ENCODE results near the gene RPL32.
A peak's percentile ranks its signal among the peaks of the same experiment; 100 is the strongest.
"Not testable (repeated sequence)": the region's sequence is repeated elsewhere in the genome, so short reads cannot be mapped to it uniquely, and the experiment has no call there.

RPL32 gene

DNA sequence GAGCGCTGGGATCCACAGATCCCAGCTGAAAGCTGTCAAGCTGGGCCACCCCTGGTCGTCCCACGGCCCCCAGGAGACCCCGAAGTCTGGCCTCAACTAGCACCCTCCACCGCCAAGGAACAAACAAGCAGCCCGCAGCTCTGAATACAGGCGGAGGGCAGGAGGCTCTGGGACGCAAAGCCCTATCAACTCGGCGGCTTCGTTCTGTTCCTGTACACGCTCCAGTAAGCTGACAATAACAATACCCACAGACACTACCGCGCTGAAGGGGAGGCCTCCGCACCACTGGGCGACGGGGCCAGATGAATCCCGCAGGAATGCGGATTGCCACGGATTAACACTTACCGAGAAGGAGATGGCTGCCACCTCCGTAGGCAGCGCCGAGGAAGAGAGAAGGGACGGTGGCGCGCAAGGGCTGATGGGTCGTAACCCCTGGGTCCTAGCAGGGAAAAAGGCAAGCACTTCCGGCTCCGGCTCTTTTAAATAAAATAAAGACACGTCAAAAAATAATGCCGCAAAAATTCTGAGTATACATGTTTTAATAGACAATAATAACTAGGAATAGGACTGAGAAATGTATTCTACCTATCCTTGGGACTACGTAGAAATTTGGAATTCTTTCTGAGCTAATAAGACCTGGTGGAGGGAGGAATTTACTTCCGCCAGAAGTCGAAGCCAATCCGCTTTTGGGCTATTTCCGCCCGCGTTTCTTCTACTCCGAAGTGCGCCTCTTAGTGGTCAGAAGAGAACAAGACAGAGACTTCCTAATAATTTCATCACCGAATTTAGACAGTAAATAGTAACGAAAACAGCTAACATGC, at the start of gene RPL32:
RPL32 (minus strand) TSS at position 417 of the 821 bp plus-strand sequence. CDS start 1,328 bp downstream, outside the sequence.
- ATAC-seq: peak; percentile 86

DNA sequence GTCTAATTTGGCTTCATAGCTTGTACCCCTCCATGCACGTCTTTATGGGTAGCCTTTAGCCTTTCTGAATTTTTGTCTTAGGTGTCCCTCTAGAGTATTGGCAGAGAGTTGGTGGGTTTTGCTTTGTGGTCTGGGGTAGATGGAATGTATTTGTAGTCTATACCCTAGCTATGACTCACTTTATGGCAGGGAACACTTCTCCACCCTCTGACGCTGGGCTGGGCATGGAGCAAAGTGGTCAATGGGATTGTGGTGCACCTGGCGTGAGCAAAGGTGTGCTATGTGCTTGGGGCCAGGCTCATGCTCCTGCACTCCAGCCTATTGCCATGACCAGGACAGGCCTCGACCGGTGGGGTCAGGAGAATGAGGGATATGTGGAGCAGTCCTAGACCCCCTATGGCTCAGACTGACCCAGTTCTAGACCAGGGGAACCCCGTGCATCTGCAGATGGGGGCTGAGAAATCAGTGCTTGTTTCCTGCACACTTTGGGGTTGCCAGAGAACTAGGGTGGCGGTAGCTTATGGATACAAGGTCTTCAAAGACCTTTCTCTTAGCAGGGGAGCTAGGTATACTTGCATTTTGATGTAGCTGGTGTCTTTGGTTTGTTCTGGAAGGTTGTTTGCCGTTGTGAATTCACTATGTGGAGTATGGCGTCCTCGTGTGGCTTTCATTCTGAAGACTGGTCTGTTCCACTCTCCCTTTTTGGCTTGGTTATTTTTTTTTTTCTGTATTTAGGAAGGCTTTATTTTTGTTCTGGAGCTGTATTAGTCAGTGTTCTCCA, 49.4 kb upstream of the RPL32 start:
- ATAC-seq (no peak), DNase-seq (no peak)

More for the DNA sequence above, at the start of gene RPL32:
- peak; percentile 82 for DNase-seq

DNA sequence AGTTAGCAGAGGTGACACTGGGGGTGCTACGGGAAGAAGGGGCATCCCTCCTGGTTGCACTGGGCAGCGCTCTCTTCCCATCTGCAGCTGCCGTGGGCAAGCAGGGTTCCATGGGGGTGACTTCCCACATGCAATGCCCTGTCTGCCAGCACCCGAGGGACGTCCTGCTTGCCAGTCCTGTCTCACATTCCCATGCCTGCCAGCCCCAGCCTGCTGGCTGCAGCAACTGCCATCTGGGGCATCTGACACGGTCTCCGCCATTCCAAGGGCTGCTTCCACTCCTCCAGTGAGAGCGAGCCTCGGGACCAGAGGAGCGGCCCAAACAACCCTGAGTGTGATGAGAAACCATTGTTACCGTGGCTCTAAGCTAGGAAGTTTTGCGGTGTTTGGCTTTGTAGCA, 45.4 kb upstream of the RPL32 start:
- DNase-seq: no peak
- no peak for ATAC-seq

DNA sequence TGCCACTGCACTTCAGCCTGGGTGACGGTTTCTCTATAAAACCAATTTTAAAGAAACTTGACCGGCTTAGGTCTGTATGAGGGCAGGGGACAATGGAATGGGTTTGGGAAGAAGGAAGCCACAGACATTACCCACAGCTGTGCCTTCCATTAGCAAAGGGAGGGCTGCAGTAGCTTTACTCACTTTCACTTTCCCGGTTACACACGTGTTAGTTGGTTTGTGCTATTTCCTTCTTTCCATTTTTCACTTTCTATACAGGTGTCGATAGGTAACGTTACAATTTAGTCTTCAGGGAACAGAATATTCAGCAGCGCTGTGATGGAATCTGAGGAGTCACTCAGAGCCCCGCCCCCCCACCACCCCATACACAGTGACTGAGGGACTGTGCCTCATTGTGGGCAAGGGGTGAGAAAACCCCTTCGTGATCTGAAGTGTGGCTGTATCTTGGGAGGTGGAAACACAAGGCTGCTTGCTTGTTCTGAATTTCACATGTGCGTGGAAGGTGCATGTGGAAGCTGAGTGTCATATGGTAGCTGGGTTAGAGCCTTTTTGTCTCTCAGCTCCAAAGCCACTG, 44.8 kb upstream of the RPL32 start:
- peak; percentile 72 for ATAC-seq
- peak; percentile 18 for DNase-seq

DNA sequence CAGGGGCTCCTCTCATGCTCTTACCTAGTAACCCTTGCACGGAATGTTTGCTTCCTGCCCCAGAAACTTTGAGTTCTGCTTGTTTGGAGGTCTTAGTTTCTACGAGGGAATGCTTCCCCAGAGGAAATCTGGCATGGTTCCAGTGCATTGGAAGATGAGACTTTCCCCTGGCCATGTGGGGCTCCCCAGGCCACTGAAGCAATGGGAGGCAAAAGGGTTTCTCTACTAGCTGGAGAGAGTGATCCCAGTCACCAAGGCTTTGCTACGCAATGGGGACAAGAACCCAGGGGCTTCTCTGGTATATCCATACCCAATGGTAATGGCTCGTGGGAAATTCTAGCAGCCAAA, 44.2 kb upstream of the RPL32 start:
- DNase-seq (no peak), ATAC-seq (no peak)

DNA sequence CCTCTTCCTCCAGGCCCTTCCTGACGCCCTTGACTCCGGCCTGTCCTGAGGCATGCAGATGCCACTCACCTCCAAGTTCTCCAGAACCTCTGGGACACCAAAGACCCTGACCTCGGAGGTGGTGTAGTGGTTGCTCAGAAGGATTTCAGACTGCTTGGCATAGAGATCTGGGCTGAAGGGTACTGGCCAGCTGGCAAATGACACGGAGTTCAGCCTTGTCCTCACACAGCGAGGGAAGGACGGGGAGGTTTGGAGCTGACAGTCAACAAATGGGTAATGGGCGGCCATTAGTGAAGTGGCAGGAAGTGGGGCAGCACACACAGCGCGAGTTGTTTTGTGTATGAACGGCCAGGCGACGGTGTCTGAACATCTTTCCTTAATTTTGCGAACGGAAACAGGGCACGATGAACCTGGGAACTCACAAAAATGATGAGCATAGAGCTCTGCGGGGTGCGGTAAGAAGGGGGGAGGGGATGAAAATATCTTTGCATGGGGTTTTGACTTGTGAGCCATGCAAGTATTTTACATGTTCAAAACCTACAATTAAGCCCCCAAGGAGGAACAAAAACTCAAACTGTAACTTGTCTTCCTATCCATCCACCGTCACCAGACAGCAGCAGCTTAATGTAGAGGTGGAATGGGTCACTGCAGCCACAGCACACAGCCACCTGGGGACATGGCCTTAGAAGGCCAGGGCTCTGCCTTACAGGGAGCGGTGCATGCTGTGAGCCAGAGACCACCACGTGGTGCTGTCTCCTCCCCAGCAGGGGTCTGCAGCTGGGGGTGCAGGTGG, 43.6 kb upstream of the RPL32 start:
- ATAC-seq: no peak
- no peak for DNase-seq

DNA sequence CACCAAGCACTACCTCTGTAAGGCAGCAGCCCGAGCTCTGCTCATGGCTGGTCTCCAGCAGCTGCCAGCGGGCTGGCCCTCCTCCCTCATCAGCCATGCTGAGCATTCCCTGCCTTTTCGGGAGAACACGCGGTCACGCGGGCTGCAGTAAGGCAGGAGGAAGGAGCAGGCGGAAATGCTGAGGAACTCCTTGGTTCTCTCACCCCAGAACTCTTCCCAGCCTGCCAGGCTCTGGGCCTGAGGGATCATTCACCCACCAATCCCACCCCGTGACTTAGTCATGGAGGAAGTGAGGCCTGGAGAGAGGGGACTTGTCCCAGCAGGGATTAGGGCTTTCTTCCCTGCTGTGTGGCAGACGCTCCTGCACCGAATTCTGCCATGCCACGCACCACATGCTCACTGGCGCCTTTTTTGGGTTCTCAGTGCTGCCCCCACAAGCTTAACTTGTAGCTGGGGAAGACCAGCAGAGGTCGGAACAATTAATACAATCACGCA, 42.9 kb upstream of the RPL32 start:
- DNase-seq (no peak), ATAC-seq (no peak)

DNA sequence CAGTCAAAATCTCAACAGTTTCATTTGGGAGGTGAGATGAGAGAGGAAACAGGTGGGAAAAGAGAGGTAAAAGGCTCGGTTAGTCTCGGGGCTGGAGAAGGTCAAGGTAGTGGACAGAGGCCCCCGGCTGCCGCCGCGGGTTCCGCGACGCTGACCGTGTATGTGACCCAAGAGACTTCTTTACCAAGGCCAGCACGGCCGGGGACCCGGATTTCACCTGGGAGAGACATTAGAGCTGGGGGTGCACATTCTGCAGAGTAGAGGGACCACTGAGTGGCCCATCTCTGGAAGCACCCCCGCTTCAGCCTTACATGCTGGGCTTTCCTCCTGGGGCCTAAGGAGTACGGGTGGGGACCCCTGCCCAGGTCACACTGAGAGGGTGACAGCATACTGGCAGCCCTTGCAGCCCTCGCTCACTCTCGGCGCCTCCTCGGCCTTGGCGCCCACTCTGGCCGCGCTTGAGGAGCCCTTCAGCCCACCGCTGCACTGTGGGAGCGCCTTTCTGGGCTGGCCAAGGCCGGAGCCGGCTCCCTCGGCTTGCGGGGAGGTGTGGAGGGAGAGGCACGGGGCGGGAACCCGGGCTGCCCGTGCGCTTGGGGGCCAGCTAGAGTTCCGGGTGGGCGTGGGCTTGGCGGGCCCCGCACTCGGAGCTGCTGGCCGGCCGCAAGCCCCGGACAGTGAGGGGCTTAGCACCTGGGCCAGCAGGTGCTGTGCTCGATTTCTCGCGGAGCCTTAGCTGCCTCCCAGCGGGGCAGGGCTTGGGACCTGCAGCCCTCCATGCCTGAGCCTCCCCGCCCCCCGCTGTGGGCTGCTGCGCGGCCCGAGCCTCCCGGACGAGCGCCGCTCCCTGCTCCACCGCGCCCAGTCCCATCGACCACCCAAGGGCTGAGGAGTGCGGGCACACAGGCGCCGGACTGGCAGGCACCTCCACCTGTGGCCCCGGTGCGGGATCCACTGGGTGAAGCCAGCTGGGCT, 41.3 kb upstream of the RPL32 start:
- no peak for DNase-seq
- ATAC-seq: no peak

DNA sequence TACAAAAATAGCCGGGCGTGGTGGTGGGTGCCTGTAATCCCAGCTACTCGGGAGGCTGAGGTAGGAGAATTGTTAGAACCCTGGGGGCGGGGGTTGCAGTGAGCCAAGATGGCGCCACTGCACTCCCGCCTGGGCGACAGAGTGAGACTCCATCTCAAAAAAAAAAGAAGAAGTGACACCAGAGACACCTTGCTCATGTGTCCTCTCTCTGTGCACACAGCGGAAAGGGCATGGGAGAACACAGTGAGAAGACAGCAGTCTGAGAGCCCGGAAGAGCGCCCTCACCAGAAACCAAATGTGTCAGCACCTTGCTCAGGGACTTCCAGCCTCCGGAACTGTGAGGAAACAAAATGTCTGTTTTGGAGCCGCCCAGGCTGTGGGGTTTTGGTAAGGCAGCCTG, 40.5 kb upstream of the RPL32 start:
- ATAC-seq, DNase-seq: not testable (repeated sequence)

DNA sequence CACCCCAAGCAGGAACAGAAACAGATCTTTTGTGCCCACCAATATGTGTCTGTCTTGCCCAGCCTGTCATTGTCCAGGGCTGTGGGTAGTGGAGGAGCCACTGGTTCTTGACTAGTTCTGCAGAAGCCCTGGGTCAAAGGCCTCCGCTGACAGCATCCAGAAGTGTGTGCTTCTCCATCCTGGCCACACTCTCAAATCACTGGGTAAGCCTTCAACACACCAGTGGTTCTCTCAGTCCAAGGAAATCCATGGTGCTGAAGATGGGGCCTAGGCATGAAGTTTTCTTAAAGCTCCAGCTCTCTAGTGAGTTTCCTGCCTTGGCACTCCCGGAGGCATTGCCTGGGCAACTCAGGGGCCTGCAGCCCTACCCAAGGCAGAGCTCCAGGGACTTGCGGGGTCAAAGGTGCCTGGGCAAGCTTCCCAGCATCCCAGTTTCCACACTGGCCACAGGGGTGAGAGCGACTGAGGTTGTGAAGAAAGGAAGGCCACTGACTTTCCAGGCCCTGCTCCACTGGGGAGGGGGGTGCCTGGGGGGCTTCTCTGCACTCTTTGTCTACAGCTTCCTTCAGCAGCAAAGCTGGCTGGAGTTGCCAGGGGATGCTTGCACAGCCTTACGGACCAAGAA, 37.9 kb upstream of the RPL32 start:
- ATAC-seq (no peak), DNase-seq (no peak)

DNA sequence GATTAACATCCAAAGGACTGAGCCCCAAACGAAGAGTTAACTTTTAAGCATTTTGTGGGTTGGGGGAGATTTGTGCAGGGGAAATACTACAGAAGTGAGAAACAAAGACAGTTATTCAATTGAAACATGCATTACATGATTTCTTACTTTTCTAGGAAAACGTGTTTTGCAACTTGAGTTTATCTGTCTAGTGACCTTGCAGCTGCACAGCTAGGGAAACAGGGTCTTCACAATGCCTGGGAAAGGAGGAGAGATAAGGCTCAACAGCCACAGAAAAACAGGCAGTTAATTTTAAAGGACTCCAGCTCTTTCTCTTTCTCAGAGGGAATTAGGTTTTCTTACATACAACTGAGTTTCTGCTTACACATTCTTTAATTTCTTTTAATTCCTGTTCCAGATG, 37.4 kb upstream of the RPL32 start:
- DNase-seq, ATAC-seq: not testable (repeated sequence)

DNA sequence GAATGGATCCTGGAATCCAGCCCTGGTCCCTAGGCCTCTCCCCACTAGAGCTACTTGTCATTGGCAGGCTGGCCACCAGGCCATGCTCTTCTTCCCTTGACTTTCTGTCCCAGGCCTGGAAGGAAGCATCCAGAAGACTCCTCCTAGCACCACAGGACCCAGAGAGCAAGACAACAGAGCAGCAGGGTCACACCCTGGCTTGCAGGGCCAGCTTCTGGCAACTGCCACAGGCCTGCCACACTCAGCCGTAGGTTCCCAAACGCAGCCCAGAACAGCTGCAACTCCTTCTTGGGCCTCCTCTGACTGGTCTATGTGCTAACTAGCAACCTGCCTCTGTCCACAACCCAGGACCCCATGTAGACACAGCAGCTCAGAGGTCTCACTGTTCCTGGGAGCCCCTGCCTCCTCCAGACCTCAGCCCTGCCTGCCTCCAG, 36.8 kb upstream of the RPL32 start:
- DNase-seq (no peak), ATAC-seq (no peak)

DNA sequence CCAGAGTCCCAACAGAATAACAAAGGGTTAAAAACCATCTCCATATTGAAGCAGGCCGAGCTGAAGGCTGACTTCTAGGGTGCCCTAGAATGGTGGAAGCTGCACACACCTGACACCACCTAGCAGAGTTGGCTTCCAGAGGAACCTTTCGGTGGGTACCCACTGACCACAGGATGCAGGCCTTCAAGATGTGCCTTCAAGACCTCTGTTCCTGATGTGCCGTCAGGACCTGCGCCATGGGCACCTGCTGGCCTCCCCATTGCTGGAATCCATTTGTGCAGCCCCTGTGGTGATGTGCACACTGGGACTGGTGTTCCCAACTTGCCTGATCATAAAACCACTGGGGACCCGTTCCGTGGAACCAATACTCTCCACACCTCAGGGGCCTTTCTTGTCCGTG, 35.7 kb upstream of the RPL32 start:
- DNase-seq (no peak), ATAC-seq (no peak)

DNA sequence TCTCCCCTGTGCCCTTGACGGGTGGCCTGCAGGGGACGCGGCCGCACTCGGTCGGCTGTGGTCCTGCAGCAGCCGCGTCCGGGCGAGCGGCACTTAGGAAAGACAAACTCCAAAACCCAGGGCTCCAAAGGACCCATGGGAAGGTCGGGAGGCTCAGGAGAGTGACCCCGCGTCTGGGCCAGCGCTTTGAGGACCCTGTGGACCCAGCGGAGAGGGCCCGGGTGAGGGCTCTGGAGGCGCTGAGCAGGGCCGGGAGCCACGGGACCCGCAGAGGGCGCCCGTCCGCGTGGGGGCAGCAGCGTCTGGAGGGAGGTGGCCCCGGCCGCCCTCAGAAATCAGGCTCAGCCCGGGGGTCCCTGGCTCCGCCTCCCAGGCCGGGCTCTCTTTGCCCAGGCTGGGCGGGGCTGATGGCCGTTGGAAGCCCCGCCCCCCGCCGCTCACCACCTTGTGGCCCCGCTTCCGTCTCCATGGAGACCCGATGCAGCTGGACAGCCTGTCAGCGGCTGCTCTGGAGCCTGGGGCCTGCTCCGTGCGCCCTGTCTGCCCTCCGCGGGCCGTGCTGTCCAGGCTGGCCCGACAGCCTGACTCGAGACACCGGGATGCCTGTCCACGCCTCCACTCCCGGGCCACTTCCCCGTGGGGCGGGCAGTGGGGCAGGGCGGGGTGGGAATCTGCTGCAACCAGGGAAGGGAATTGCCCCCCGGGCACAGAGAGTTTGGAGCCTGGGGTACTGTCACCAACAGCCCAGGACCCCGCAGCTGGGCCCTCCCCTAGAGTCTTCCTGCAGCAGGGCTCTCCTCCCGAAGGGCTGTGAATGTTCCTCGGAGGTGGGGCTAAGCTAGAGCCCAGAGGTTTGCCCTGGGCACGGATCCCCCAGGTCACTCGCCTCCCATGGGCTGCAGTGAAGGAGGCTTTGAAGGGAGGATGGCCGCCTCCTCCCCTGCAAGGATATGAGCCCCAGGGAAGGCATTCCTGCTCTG, 34.8 kb upstream of the RPL32 start:
- ATAC-seq: peak; percentile 31
- DNase-seq: peak; percentile 32

DNA sequence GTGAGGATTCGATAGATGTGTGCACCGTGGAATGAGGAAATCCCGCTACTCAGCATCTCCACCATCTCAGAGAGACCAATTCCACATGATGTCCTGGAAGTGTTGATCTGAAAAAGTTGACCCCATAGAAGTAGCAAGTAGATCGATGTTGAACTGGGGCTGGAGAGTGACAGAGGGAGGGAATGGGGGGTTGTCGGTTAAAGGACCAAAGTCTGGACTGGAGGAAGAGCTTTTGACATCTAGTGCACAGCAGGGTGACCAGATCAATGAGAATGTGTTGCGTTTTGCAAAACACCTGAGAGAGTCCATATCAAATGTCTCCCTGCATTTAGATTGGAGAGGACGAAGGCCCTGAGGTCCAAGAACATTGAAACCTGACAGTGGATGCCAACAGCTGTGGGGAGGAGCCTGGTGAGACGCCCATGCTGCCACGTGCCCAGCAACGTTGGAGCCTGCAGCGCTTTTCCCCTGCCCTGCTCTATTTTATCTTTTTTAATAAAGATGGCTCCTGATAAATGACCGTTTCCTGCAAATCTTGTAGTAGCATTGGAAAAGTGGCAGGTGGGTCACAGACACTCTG, 30.1 kb upstream of the RPL32 start:
- DNase-seq: no peak
- ATAC-seq: no peak

DNA sequence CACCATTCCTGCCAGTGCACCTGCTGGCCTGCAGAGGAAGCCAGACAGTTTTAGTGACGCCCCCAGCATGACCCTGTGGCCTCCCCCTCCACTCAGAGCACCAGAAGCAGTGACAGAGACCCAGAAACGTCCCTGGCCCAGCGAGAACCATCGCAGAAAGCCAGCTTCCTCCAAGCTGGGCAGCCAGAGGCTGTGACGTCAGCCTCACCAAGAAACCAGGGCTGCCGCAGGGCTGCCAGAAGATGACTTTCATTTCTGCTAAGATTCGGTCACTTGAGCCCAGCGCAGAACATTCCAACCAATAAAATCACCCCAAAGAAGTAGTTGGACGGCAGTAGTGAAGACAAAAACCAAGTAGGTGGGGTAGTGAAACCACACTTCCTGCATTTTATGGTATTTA, 29.6 kb upstream of the RPL32 start:
- DNase-seq (no peak), ATAC-seq (no peak)

DNA sequence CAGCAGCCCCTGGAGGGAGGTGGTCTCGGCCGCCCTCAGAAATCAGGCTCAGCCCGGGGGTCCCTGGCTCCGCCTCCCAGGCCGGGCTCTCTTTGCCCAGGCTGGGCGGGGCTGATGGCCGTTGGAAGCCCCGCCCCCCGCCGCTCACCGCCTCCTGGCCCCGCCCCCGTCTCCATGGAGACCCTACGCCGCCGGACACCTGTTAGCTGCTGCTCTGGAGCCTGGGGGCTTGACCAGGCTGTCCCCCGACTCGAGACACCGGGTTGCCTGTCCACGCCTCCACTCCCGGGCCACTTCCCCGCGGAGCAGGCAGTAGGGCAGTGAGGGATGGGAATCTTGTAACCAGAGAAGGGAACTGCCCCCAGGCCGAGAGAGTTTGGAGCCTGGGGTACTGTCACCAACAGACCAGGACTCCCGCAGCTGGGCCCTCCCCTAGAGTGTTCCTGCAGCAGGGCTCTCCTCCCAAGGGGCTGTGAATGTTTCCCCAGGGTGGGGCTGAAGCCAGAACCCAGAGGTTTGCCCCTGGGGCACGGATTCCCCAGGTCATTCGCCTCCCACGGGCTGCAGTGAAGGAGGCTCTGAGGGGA, 27.8 kb upstream of the RPL32 start:
- ATAC-seq: peak; percentile 28
- DNase-seq: peak; percentile 64
